Measurements from ENCODE around the gene ADGRL1.

ADGRL1 gene

DNA sequence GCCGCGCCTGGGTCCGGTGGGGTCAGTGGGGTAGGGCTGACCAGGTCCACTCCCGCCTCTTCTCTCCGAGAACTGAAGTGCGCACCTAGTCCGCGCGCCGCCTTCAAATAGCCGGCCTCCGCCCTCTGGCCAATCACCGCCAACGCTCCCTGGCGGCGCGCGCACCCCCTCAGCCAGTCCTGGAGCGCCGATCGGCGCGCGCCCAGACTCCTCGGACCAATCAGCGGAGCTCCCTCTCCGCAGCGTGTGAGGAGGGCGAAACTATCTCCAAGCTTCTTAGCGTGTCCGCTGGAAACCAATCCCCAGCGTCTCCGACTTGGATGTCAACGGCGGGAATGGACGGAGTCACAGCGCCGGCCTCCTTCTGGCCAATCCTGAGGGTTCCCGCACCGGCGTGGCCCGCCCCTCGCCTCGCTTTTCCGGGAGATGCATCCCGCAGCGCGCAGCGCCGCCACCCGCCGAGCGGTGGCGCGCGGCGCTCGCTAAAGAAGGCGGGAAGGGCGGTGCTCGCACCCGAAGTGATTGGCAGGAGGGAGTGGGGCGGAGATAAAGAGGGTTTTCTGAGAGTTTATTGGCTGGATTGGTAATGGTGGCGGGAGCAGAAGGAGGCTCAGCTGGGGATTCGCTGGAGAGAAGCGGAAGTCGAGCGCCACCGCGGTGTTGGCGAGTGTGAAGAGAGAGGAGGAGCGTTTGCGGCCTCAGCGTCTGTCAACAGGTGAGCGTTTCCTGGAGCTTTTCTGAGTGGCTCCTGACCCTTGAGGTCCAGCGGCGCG is 69.3 kb downstream of the ADGRL1 start, which contains the start of gene ASF1B:
Gene ASF1B (minus strand): TSS at position 81 of the 773 bp plus-strand sequence. CDS start 133 bp downstream, outside the sequence.
- peak; percentile 92 for DNase-seq (ENCODE audit: extremely low spot score)
- TF ChIP-seq L3MBTL2 (conservative IDR thresholded peaks at IDR 0.05) (peak; percentile 96), FOXK2 (IDR thresholded peaks at IDR 0.05) (no peak), CTBP1 (IDR thresholded peaks at IDR 0.05; ENCODE audit: borderline replicate concordance) (peak; percentile 80), ELF4 (IDR thresholded peaks at IDR 0.05) (peak; percentile 65), FOXA1 (IDR thresholded peaks at IDR 0.05) (no peak)
- TF ChIP-seq, protein P1, sequence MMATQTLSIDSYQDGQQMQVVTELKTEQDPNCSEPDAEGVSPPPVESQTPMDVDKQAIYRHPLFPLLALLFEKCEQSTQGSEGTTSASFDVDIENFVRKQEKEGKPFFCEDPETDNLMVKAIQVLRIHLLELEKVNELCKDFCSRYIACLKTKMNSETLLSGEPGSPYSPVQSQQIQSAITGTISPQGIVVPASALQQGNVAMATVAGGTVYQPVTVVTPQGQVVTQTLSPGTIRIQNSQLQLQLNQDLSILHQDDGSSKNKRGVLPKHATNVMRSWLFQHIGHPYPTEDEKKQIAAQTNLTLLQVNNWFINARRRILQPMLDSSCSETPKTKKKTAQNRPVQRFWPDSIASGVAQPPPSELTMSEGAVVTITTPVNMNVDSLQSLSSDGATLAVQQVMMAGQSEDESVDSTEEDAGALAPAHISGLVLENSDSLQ (IDR thresholded peaks at IDR 0.05): peak; percentile 99
- ChIA-PET CTCF (interaction anchor here (0.6 to 1.4 kb wide), 22 partner anchors 9 to 970 kb away, joined by 3 to 10 read pairs (median 3); partner anchors contain the start of genes IL27RA, MISP3 and SYDE1), POLR2A (interaction anchor here (0.6 to 2.3 kb wide), 37 partner anchors 8 to 389 kb away, joined by 3 to 18 read pairs (median 4); partner anchors contain the start of genes MISP3 and ZSWIM4)

DNA sequence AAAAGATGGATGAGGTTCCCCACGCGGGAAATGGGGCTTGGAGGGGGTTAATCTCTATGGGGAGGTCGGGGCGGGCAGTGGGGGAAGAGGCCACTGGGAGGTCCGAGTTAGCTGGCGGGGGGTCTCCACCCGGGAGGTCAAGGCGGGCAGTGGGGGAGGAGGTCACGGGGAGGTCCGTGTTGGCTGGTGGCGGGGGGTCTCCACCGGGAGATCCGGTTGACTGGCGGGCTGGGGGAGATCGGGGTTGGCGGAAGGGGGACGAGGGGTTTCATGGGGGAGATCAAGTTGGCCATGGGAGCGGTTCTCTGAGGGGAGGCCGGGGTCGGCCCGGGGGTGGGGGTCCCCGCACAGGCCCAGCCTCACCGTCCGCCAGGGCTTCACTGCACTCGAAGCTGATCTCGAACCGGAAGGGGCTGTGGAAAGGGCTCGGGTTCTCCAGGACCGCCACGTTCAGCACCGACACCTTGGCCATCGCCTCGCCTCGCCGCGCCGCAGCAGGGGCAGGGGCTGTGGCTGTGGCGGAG is 69.9 kb downstream of the ADGRL1 start:
- CTCF ChIA-PET: interaction anchor here (0.5 to 1.4 kb wide), 17 partner anchors 9 to 527 kb away, joined by 3 to 10 read pairs (median 3); partner anchors contain the start of genes IL27RA and MISP3
- DNase-seq (ENCODE audit: extremely low spot score): peak; percentile 44
- TF ChIP-seq ELF4 (IDR thresholded peaks at IDR 0.05): no peak

DNA sequence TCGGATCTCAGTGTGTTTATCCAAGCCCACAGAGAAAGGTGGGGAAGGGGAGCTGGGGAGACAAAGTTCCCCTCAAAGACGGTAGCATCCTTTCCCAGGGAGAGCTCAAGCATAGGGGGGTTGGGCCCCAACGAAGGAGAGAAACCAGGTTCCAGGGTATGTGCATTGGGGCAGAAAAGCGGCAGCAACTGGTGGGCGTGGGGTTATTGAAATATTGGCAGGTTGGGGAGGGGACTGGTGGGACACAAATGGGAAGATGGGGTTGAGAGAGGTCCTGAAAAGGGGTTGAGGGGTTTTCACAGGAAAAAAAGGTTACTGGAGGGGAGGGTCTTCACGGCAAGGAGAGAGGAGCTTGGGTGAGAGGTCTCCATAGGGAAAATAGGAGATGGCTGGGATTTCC is 70.6 kb downstream of the ADGRL1 start:
- ChIA-PET POLR2A (interaction anchor here (0.8 to 2.3 kb wide), 6 partner anchors 15 to 300 kb away, joined by 3 to 15 read pairs (median 6); partner anchors contain the start of gene MISP3), CTCF (interaction anchor here (0.5 to 0.6 kb wide), 2 partner anchors 15 to 119 kb away, joined by 3 read pairs; no protein-coding TSS in a partner anchor)
- no peak for DNase-seq (ENCODE audit: extremely low spot score)
- TF ChIP-seq ZNF384 (IDR thresholded peaks at IDR 0.05) (no peak), ELF4 (IDR thresholded peaks at IDR 0.05) (no peak), FOXK2 (IDR thresholded peaks at IDR 0.05) (no peak), LEF1 (IDR thresholded peaks at IDR 0.05; ENCODE audit: borderline replicate concordance) (no peak), L3MBTL2 (conservative IDR thresholded peaks at IDR 0.05) (no peak)

More for the DNA sequence above, 69.9 kb downstream of the ADGRL1 start:
- POLR2A ChIA-PET: interaction anchor here (0.7 to 2.3 kb wide), 19 partner anchors 8 to 389 kb away, joined by 3 to 18 read pairs (median 5); partner anchors contain the start of gene MISP3

DNA sequence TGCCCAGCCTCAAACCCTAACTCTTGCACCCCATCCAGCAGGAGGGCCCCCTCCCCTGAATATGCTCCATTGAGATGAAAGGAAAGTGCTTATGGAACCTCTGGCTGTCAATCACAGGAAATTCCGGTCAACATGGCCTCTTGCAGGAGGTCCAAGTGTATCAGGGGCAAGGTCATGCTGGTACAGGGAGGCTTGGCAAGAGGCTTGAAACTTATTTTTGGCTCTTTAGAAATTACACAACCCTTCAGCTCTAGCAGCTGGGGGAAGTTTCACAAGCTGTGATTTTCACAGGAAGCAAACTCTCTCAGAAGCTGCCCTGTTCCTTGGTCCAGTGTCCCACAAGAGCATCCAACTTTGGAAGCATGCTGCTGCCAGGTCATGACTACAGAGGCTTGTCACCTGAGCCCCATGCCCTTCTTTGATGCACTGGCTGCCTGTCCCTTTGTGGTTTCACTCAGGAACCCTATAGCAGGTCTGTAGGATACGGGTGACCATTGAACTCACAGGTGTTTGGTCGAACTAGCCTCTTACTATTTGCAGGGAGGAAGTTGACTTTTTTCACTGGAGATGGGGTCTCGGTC is 78.0 kb downstream of the ADGRL1 start:
- no peak for DNase-seq (ENCODE audit: extremely low spot score)
- ChIA-PET CTCF (no interaction called here), POLR2A (interaction anchor here (1.2 to 1.5 kb wide), 2 partner anchors 9 to 10 kb away, joined by 3 to 4 read pairs; partner anchors contain the start of genes ASF1B and PRKACA)
- TF ChIP-seq, protein P1 (IDR thresholded peaks at IDR 0.05): peak; percentile 63
- no peak for TF ChIP-seq FOXA1 (IDR thresholded peaks at IDR 0.05)

DNA sequence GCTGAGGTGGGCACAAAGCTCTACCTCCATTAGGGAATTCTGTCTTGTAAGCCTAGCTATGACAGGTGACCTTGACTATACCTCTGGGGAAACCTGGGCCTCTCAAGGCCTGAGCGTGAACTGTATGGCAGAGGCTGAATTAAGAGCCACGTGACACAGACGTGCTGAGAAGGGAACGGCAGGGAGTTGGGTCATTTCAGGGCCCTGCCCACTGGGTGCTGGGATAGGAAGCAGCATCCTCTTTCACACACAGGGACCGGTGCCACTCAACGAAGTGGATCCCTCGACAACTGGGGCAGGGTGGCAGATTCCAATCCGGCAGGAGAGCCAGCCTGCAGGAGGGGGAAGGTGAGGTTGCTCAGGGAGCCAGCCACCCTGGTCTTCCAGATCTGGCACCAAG is 78.8 kb downstream of the ADGRL1 start:
- no peak for TF ChIP-seq TARDBP (IDR thresholded peaks at IDR 0.05)
- no peak for TF ChIP-seq FOXK2 (IDR thresholded peaks at IDR 0.05)
- TF ChIP-seq, protein P1 (IDR thresholded peaks at IDR 0.05): no peak
- TF ChIP-seq FOXM1 (IDR thresholded peaks at IDR 0.05; ENCODE audit: borderline replicate concordance): no peak
- no peak for TF ChIP-seq BHLHE40 (IDR thresholded peaks at IDR 0.05; ENCODE audit: borderline replicate concordance)
- TF ChIP-seq ZNF384 (IDR thresholded peaks at IDR 0.05): no peak
- TF ChIP-seq SUZ12 (IDR thresholded peaks at IDR 0.05): no peak
- no peak for TF ChIP-seq ARNT (IDR thresholded peaks at IDR 0.05)
- no peak for TF ChIP-seq CTBP1 (IDR thresholded peaks at IDR 0.05; ENCODE audit: borderline replicate concordance)
- TF ChIP-seq HDGF (IDR thresholded peaks at IDR 0.05; ENCODE audit: borderline replicate concordance): no peak
- TF ChIP-seq ELF4 (IDR thresholded peaks at IDR 0.05): no peak
- no peak for TF ChIP-seq SP1 (IDR thresholded peaks at IDR 0.05)
- TF ChIP-seq NFRKB (IDR thresholded peaks at IDR 0.05): no peak
- TF ChIP-seq LEF1 (IDR thresholded peaks at IDR 0.05; ENCODE audit: borderline replicate concordance): no peak
- TF ChIP-seq FOXA1 (IDR thresholded peaks at IDR 0.05): no peak
- no peak for TF ChIP-seq L3MBTL2 (conservative IDR thresholded peaks at IDR 0.05)
- ChIA-PET POLR2A (no interaction called here), CTCF (no interaction called here)
- no peak for DNase-seq (ENCODE audit: extremely low spot score)

DNA sequence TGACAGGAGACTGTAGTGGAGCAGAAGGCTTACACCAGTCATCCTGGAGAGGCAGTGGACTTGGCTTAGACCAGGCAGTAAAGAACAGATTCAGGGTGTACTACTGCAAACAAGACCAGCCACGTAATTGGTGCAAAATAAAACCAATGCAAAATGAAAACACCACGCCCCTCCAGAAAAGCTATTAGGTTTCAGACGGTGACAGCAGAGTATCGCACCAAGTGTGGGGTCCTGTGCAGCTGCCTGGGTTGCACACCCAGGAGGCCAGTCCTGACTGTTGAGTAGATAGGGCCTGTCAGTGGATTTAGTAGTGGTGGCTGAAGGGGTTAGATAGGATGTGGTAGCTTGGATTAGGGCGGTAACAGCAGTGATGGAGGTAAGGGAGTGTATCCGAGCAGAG is 83.0 kb downstream of the ADGRL1 start:
- CTCF ChIA-PET: no interaction called here
- TF ChIP-seq, protein P1 (IDR thresholded peaks at IDR 0.05): no peak
- TF ChIP-seq FOXK2 (IDR thresholded peaks at IDR 0.05): no peak
- no peak for TF ChIP-seq ELF4 (IDR thresholded peaks at IDR 0.05)
- TF ChIP-seq FOXM1 (IDR thresholded peaks at IDR 0.05; ENCODE audit: borderline replicate concordance): no peak
- no peak for TF ChIP-seq HDGF (IDR thresholded peaks at IDR 0.05; ENCODE audit: borderline replicate concordance)
- no peak for TF ChIP-seq BHLHE40 (IDR thresholded peaks at IDR 0.05; ENCODE audit: borderline replicate concordance)
- no peak for TF ChIP-seq SP1 (IDR thresholded peaks at IDR 0.05)
- no peak for TF ChIP-seq ZNF384 (IDR thresholded peaks at IDR 0.05)
- TF ChIP-seq CTBP1 (IDR thresholded peaks at IDR 0.05; ENCODE audit: borderline replicate concordance): no peak
- no peak for TF ChIP-seq TARDBP (IDR thresholded peaks at IDR 0.05)
- POLR2A ChIA-PET: interaction anchor here (3.4 kb wide), 1 partner anchor 14 kb away, joined by 13 read pairs; the partner anchor contains the start of gene ASF1B
- no peak for DNase-seq (ENCODE audit: extremely low spot score)

Data from HEK293T (cell line).